IPS DF 6.9 (cell line): Measurements from ENCODE around the gene PGS1.

Experiments used
- DNase-seq: peaks from one replicate; pipeline ENCODE4 v3.0.0-alpha.2; 2013; ENCODE audit warnings: low read depth, low spot score
- H3K27ac ChIP-seq: one replicate; pipeline ENCODE4 v1.5.1; 2013; ENCODE audit warnings: low read length, control low read depth
- H3K27me3 ChIP-seq: 2 replicates; pipeline ENCODE4 v1.6.1; 2013; ENCODE audit warnings: mild to moderate bottlenecking, low read length; ENCODE audit not compliant: control insufficient read depth, insufficient read depth
- H3K36me3 ChIP-seq: 2 replicates; pipeline ENCODE4 v1.6.1; 2013; ENCODE audit warnings: low read length; ENCODE audit not compliant: control insufficient read depth, insufficient read depth
- H3K4me1 ChIP-seq: 2 replicates; pipeline ENCODE4 v1.6.1; 2013; ENCODE audit warnings: low read length; ENCODE audit not compliant: control insufficient read depth, insufficient read depth
- H3K4me3 ChIP-seq: 2 replicates; pipeline ENCODE4 v1.5.1; 2013; ENCODE audit warnings: mild to moderate bottlenecking, low read length
- H3K9me3 ChIP-seq: 2 replicates; pipeline ENCODE4 v1.6.1; 2013; ENCODE audit warnings: low read length, inconsistent platforms; ENCODE audit not compliant: control insufficient read depth, insufficient read depth
- WGBS: extraction: QIAGEN DNeasy Blood & Tissue Kit; methylation state at CpG from one replicate; pipeline ENCODE4 v1.1.7; 2013; ENCODE audit warnings: mixed read lengths, missing lambda C conversion rate; ENCODE audit not compliant: insufficient read length, insufficient coverage; 5-methylcytosine and 5-hydroxymethylcytosine counted together

The PGS1 gene

DNA sequence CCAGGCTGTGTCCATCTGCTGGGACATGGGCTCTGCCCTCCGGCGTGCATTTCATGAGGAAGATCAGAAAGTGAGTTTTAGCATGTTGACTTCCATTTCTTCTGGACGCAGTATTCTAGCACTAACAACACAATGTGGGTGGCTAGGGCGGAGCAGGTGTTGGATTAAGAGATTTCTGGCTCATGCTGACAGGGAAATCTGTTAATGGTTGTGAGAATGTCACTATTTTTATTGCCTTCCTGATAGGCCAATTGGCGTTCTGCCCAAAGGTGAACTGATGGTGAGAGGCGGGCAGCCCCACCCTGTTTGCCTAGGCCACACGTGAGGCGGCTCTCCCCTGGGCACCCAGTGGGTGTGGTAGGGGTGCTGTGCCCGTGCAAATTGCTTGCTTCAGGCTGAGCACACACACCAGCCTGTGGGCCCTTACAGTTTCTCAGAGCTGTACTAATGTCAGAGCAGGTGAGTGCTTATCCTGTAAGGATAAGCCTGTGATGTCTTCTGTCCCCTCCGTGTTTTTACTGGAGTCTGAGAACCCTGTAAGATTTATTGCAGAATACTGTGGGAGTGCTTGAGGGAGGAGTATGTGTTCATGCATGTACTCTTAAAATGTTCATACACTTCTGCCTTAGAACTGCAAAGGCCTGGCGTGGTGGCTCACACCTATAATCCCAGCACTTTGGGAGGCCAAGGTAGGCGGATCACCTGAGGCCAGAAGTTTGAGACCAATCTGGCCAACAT lies 30.9 kb downstream of the PGS1 start:
- Histone ChIP-seq H3K36me3 (peaks cover 22% of the 10 kb centered on the region), H3K4me3 (no peak overlapping the region), H3K4me1 (no peaks in the 10 kb centered on the region; the same call in 1 of the 2 replicates), H3K27me3 (no peaks in the 10 kb centered on the region), H3K9me3 (no peaks in the 10 kb centered on the region), H3K27ac (no peak overlapping the region)
- no CpG with 5 or more reads among the region's 12 CpGs for WGBS
- no peak for DNase-seq

GRCh38 chr17:78411241-78411857 lies 32.9 kb downstream of the PGS1 start:
- Histone ChIP-seq H3K27ac (no peak overlapping the region), H3K27me3 (no peaks in the 10 kb centered on the region), H3K4me1 (no peaks in the 10 kb centered on the region; the same call in 1 of the 2 replicates), H3K4me3 (no peak overlapping the region), H3K36me3 (peaks cover 29% of the 10 kb centered on the region), H3K9me3 (no peaks in the 10 kb centered on the region)
- DNase-seq: no peak
- WGBS: no CpG with 5 or more reads among the region's 17 CpGs

DNA sequence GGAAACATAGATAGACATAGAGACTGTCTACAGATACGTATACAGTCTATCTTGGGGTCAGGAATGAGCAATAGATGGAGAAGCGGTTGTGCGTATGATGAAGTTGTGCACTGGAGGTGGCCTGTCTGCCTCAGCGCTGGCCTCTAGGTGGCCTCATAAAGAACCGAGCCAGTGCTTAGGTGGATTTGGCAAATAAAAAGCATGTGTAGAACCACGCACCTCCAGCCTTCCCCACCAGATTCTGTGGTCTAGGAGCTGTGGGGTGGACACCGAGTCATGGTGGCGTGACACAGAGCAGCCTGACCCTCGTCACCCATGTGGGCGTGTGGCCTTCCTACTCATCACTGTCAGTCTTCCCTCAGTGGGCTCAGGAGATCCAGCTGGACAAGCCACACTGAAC lies 34.0 kb downstream of the PGS1 start:
- Histone ChIP-seq H3K4me3 (no peak overlapping the region), H3K4me1 (no peaks in the 10 kb centered on the region; the same call in 1 of the 2 replicates), H3K9me3 (no peaks in the 10 kb centered on the region), H3K36me3 (peaks cover 22% of the 10 kb centered on the region), H3K27me3 (no peaks in the 10 kb centered on the region), H3K27ac (no peak overlapping the region)
- no CpG with 5 or more reads among the region's 10 CpGs for WGBS
- DNase-seq: no peak

- Histone ChIP-seq H3K36me3 (peaks cover 27% of the 10 kb centered on the region), H3K27ac (no peak overlapping the region), H3K9me3 (no peaks in the 10 kb centered on the region), H3K4me3 (no peak overlapping the region), H3K27me3 (no peaks in the 10 kb centered on the region), H3K4me1 (no peaks in the 10 kb centered on the region)
- no CpG with 5 or more reads among the region's 34 CpGs for WGBS
- no peak for DNase-seq
These were observed 36.0 kb downstream of the PGS1 start for GRCh38 chr17:78414178-78415162.

GRCh38 chr17:78415821-78416711 lies 37.6 kb downstream of the PGS1 start:
- H3K4me1 ChIP-seq: no peaks in the 10 kb centered on the region
- no peak overlapping the region for H3K27ac ChIP-seq
- no peaks in the 10 kb centered on the region for H3K9me3 ChIP-seq
- H3K36me3 ChIP-seq: peaks cover 33% of the 10 kb centered on the region
- H3K4me3 ChIP-seq: no peak overlapping the region
- DNase-seq: no peak
- whole genome bisulfite sequencing: no CpG with 5 or more reads among the region's 17 CpGs
- no peaks in the 10 kb centered on the region for H3K27me3 ChIP-seq

DNA sequence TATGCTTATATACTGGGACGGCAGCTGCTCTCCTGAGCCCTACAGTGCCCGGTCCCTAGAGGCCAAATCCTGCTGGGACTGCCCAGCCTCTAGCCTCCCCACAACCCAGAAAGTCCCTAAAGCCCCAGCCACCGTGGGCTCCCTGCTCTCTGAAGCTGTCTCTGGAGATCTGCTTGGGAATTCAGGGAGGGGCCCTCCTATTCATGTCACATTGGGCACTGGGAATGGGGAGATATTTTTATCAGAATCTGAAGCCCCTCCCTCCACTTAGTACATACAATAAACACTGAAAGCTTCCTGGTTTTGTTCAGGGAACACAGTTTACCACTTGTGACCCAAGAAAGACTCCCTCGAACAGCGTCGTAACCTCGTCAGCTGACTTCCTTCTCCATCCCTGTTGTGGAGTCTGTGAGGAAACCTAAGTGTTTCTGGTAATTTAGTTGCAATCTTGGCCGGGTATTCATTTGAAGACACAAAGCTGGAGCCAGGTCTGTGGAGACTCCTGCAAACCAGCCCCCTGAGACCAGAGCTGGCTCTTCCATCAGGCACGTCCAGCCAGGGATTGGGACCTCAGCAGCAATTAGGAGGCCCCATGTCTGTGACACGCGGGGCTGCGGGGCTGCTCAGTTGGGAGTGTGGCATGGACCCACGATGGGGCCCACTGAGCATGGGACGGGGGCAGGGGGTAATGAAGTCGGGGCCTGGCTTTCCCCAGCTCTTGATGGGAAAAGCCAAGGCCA lies 38.5 kb downstream of the PGS1 start:
- Histone ChIP-seq H3K4me1 (no peaks in the 10 kb centered on the region), H3K9me3 (no peaks in the 10 kb centered on the region), H3K27ac (no peak overlapping the region), H3K36me3 (peaks cover 29% of the 10 kb centered on the region), H3K27me3 (no peaks in the 10 kb centered on the region), H3K4me3 (no peak overlapping the region)
- DNase-seq: no peak
- no CpG with 5 or more reads among the region's 15 CpGs for WGBS

GRCh38 chr17:78417531-78417909 lies 39.1 kb downstream of the PGS1 start:
- Histone ChIP-seq H3K4me1 (no peaks in the 10 kb centered on the region), H3K27ac (no peak overlapping the region), H3K4me3 (no peak overlapping the region), H3K9me3 (no peaks in the 10 kb centered on the region), H3K36me3 (peaks cover 28% of the 10 kb centered on the region), H3K27me3 (no peaks in the 10 kb centered on the region)
- WGBS: no CpG with 5 or more reads among the region's 13 CpGs
- no peak for DNase-seq

GRCh38 chr17:78418326-78419026 lies 40.0 kb downstream of the PGS1 start:
- peaks cover 19% of the 10 kb centered on the region for H3K36me3 ChIP-seq
- no peaks in the 10 kb centered on the region for H3K27me3 ChIP-seq

More at GRCh38 chr17:78418326-78419026, 40.0 kb downstream of the PGS1 start:
- WGBS: no CpG with 5 or more reads among the region's 12 CpGs
- H3K27ac ChIP-seq: no peak overlapping the region
- no peaks in the 10 kb centered on the region for H3K4me1 ChIP-seq
- H3K9me3 ChIP-seq: no peaks in the 10 kb centered on the region
- DNase-seq: no peak
- no peak overlapping the region for H3K4me3 ChIP-seq
